Measurements from ENCODE around the gene NBR1.

The NBR1 gene

GRCh38 chr17:43211123-43211479 is 40.1 kb downstream of the NBR1 start:
- POLR2A ChIA-PET = no interaction called here
- no peak for TF ChIP-seq TARDBP (IDR thresholded peaks at IDR 0.05)
- TF ChIP-seq FOXM1 (IDR thresholded peaks at IDR 0.05; ENCODE audit: borderline replicate concordance) = no peak
- no peak for TF ChIP-seq FOXA1 (IDR thresholded peaks at IDR 0.05)
- TF ChIP-seq NFRKB (IDR thresholded peaks at IDR 0.05) = no peak
- TF ChIP-seq LEF1 (IDR thresholded peaks at IDR 0.05; ENCODE audit: borderline replicate concordance) = no peak
- CTCF ChIA-PET = no interaction called here
- DNase-seq (ENCODE audit: extremely low spot score) = no peak

DNA sequence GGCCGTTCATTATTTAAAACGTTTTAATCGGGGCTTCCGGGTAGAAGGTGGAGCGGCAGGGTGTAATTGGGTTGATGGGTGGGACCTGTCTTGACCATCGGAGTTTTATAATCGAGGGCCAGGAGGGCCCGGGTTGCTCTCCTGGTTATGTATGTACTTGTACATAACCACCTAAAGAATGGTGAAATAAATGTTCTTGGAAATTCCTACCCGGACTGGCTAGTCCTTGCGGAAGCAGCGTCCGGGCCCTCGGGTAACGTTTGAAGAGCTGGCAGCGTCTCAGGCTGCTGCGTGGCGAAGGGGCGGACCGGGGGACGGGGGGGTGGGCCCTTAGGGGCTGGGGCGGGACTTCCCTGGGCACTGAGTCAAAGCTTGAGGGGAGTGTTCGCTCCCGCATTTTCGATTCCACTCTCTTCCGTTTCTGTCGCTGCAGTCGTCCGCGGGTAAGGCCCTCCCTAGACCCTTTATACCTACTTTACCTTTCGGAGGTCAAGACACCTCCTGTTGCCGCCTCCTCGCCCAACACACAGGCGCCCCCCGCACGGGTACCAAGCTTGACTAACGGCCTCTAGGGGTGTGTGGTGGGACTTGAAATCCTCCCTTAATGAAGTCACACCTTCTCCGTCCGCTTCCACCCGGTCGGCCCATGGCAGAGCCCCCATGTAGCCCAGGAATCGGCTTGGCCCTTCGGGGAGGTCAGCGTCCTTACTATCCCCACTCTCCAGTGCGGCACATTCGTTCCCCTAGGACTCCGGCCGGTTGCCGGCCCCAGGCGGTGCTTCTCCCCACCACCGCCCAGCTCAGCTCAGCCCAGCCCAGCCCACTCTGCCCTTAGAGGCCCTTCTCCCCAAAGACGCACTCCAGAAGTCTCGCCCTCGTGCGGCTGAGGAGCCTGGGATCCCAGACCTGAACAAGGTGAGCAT is 40.7 kb downstream of the NBR1 start, which contains the start of gene TMEM106A:
TMEM106A (plus strand) TSS at position 396 of the 923 bp plus-strand sequence. CDS start 1,167 bp downstream, outside the sequence.
- ChIA-PET POLR2A (interaction anchor here (0.8 to 2.2 kb wide), 3 partner anchors 104 to 157 kb away, joined by 3 to 16 read pairs (median 8); no protein-coding TSS in a partner anchor), CTCF (no interaction called here)
- TF ChIP-seq ELF4 (IDR thresholded peaks at IDR 0.05) = no peak
- TF ChIP-seq FOXK2 (IDR thresholded peaks at IDR 0.05) = no peak
- TF ChIP-seq HDGF (IDR thresholded peaks at IDR 0.05; ENCODE audit: borderline replicate concordance) = no peak
- TF ChIP-seq FOXM1 (IDR thresholded peaks at IDR 0.05; ENCODE audit: borderline replicate concordance) = no peak
- TF ChIP-seq L3MBTL2 (conservative IDR thresholded peaks at IDR 0.05) = no peak
- TF ChIP-seq ZNF384 (IDR thresholded peaks at IDR 0.05) = no peak
- no peak for TF ChIP-seq PKNOX1 (IDR thresholded peaks at IDR 0.05)
- no peak for TF ChIP-seq SUZ12 (IDR thresholded peaks at IDR 0.05)
- TF ChIP-seq FOXA1 (IDR thresholded peaks at IDR 0.05) = no peak
- TF ChIP-seq CTBP1 (IDR thresholded peaks at IDR 0.05; ENCODE audit: borderline replicate concordance) = no peak
- TF ChIP-seq ARNT (IDR thresholded peaks at IDR 0.05) = no peak
- TF ChIP-seq LEF1 (IDR thresholded peaks at IDR 0.05; ENCODE audit: borderline replicate concordance) = no peak
- no peak for TF ChIP-seq BHLHE40 (IDR thresholded peaks at IDR 0.05; ENCODE audit: borderline replicate concordance)
- no peak for DNase-seq (ENCODE audit: extremely low spot score)

DNA sequence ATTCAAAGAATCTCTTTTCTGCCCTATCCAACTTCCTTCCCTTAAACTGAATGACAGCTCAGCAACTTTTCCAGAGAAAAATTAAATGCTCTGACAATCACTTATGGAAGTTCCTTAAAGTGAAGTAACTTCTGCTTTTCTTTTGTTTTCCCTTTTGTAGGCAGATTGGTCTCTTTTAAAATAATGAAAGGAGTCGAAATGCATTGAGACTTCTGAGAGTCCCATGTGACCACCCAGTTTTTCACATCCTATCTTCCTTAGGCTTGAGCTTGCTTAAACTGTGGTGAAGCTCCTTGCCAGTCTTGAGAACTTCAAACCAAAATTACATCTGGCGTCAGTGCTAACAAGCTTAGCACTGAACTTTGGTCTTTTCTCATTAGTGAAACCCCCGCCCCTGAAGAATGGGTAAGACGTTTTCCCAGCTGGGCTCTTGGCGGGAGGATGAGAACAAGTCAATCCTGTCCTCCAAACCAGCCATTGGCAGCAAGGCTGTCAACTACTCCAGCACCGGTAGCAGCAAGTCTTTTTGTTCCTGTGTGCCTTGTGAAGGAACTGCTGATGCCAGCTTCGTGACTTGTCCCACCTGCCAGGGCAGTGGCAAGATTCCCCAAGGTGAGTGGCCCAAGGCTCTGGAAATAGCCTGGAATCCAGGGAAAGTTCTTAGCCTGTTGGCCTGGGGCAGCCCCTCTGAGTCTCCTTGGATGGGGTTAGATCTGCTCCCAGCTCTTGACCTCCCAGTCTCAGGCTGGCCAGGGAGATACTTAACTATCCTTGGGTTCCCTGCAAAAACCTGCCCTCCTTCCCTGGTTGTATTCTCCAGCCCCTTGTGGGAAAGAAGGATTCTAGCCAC is 41.9 kb downstream of the NBR1 start:
- ChIA-PET CTCF (no interaction called here), POLR2A (interaction anchor here (0.6 to 2.2 kb wide), 5 partner anchors 10 to 156 kb away, joined by 3 to 16 read pairs (median 3); no protein-coding TSS in a partner anchor)
- TF ChIP-seq SP1 (IDR thresholded peaks at IDR 0.05) = no peak
- TF ChIP-seq CTBP1 (IDR thresholded peaks at IDR 0.05; ENCODE audit: borderline replicate concordance) = no peak
- no peak for TF ChIP-seq ARNT (IDR thresholded peaks at IDR 0.05)
- TF ChIP-seq FOXM1 (IDR thresholded peaks at IDR 0.05; ENCODE audit: borderline replicate concordance) = no peak
- TF ChIP-seq L3MBTL2 (conservative IDR thresholded peaks at IDR 0.05) = no peak
- TF ChIP-seq BHLHE40 (IDR thresholded peaks at IDR 0.05; ENCODE audit: borderline replicate concordance) = no peak
- TF ChIP-seq HDGF (IDR thresholded peaks at IDR 0.05; ENCODE audit: borderline replicate concordance) = no peak
- TF ChIP-seq ZNF384 (IDR thresholded peaks at IDR 0.05) = no peak
- TF ChIP-seq TARDBP (IDR thresholded peaks at IDR 0.05) = no peak
- TF ChIP-seq FOXK2 (IDR thresholded peaks at IDR 0.05) = no peak
- no peak for TF ChIP-seq ELF4 (IDR thresholded peaks at IDR 0.05)
- TF ChIP-seq NFRKB (IDR thresholded peaks at IDR 0.05) = no peak
- no peak for TF ChIP-seq SUZ12 (IDR thresholded peaks at IDR 0.05)
- TF ChIP-seq FOXA1 (IDR thresholded peaks at IDR 0.05) = no peak
- no peak for TF ChIP-seq LEF1 (IDR thresholded peaks at IDR 0.05; ENCODE audit: borderline replicate concordance)
- no peak for DNase-seq (ENCODE audit: extremely low spot score)

- CTCF ChIA-PET = no interaction called here
- TF ChIP-seq TARDBP (IDR thresholded peaks at IDR 0.05) = no peak
- no peak for TF ChIP-seq ELF4 (IDR thresholded peaks at IDR 0.05)
- no peak for TF ChIP-seq ZNF384 (IDR thresholded peaks at IDR 0.05)
- no peak for DNase-seq (ENCODE audit: extremely low spot score)
- POLR2A ChIA-PET = interaction anchor here (0.6 to 2.2 kb wide), 3 partner anchors 42 to 154 kb away, joined by 3 to 16 read pairs (median 8); no protein-coding TSS in a partner anchor
Measured at GRCh38 chr17:43213545-43213944, 42.5 kb downstream of the NBR1 start.

- CTCF ChIA-PET = no interaction called here
- TF ChIP-seq CTBP1 (IDR thresholded peaks at IDR 0.05; ENCODE audit: borderline replicate concordance) (no peak), FOXK2 (IDR thresholded peaks at IDR 0.05) (no peak), PKNOX1 (IDR thresholded peaks at IDR 0.05) (no peak), FOXA1 (IDR thresholded peaks at IDR 0.05) (no peak), LEF1 (IDR thresholded peaks at IDR 0.05; ENCODE audit: borderline replicate concordance) (no peak), NFRKB (IDR thresholded peaks at IDR 0.05) (no peak), ELF4 (IDR thresholded peaks at IDR 0.05) (no peak), SUZ12 (IDR thresholded peaks at IDR 0.05) (no peak), ARNT (IDR thresholded peaks at IDR 0.05) (no peak), HDGF (IDR thresholded peaks at IDR 0.05; ENCODE audit: borderline replicate concordance) (no peak), ZNF384 (IDR thresholded peaks at IDR 0.05) (no peak), L3MBTL2 (conservative IDR thresholded peaks at IDR 0.05) (no peak), TARDBP (IDR thresholded peaks at IDR 0.05) (no peak), FOXM1 (IDR thresholded peaks at IDR 0.05; ENCODE audit: borderline replicate concordance) (no peak), BHLHE40 (IDR thresholded peaks at IDR 0.05; ENCODE audit: borderline replicate concordance) (no peak), SP1 (IDR thresholded peaks at IDR 0.05) (no peak)
- POLR2A ChIA-PET = interaction anchor here (1.5 to 3.4 kb wide), 2 partner anchors 100 to 153 kb away, joined by 6 to 8 read pairs; no protein-coding TSS in a partner anchor
- no peak for DNase-seq (ENCODE audit: extremely low spot score)
Measured at GRCh38 chr17:43215341-43215740, 44.3 kb downstream of the NBR1 start.

GRCh38 chr17:43216369-43216761 is 45.4 kb downstream of the NBR1 start:
- no peak for TF ChIP-seq ZNF384 (IDR thresholded peaks at IDR 0.05)
- no peak for TF ChIP-seq SUZ12 (IDR thresholded peaks at IDR 0.05)
- TF ChIP-seq LEF1 (IDR thresholded peaks at IDR 0.05; ENCODE audit: borderline replicate concordance) = no peak
- no peak for TF ChIP-seq PKNOX1 (IDR thresholded peaks at IDR 0.05)
- no peak for TF ChIP-seq TARDBP (IDR thresholded peaks at IDR 0.05)
- TF ChIP-seq FOXA1 (IDR thresholded peaks at IDR 0.05) = no peak
- no peak for TF ChIP-seq BHLHE40 (IDR thresholded peaks at IDR 0.05; ENCODE audit: borderline replicate concordance)
- TF ChIP-seq L3MBTL2 (conservative IDR thresholded peaks at IDR 0.05) = no peak
- TF ChIP-seq HDGF (IDR thresholded peaks at IDR 0.05; ENCODE audit: borderline replicate concordance) = no peak
- no peak for TF ChIP-seq NFRKB (IDR thresholded peaks at IDR 0.05)
- TF ChIP-seq FOXK2 (IDR thresholded peaks at IDR 0.05) = no peak
- TF ChIP-seq ELF4 (IDR thresholded peaks at IDR 0.05) = no peak
- no peak for TF ChIP-seq CTBP1 (IDR thresholded peaks at IDR 0.05; ENCODE audit: borderline replicate concordance)
- no peak for TF ChIP-seq SP1 (IDR thresholded peaks at IDR 0.05)
- TF ChIP-seq ARNT (IDR thresholded peaks at IDR 0.05) = no peak
- TF ChIP-seq FOXM1 (IDR thresholded peaks at IDR 0.05; ENCODE audit: borderline replicate concordance) = no peak
- ChIA-PET POLR2A (interaction anchor here (0.9 to 3.4 kb wide), 4 partner anchors 17 to 218 kb away, joined by 3 to 8 read pairs (median 5); partner anchors contain the start of gene RPL27), CTCF (no interaction called here)
- no peak for DNase-seq (ENCODE audit: extremely low spot score)

Measured in HEK293T (cell line).